Cardiac fibroblast (primary cell): ENCODE measurements around the gene B3GALNT2.
"Not testable (repeated sequence)": the region's sequence is repeated elsewhere in the genome, so short reads cannot be mapped to it uniquely, and the experiment has no call there.

Experiments
- DNase-seq, 2 donors: peaks; one replicate each; pipeline versions ENCODE4 v3.0.0 to v3.0.0-alpha.2; 2010; ENCODE audit warnings: low read depth in 2 of 2
- H3K4me3 ChIP-seq, 2 donors: replicated peaks in 1 of 2; 1 replicate in 1 of 2; 2 replicates in 1 of 2; pipeline ENCODE4 v1.5.1; 2011; ENCODE audit warnings: low read depth in 2 of 2, low read length in 2 of 2, mild to moderate bottlenecking in 2 of 2, moderate library complexity in 1 of 2
- CTCF ChIP-seq: IDR thresholded peaks from one replicate; pipeline ENCODE4 v1.5.1; 2011; ENCODE audit warnings: low read depth, mild to moderate bottlenecking, low read length, inconsistent platforms

B3GALNT2 gene

GRCh38 chr1:235485558-235485957 is 18.7 kb downstream of the B3GALNT2 start:
- DNase-seq = no peak
- no peak for TF ChIP-seq CTCF
- no peak overlapping the region for H3K4me3 ChIP-seq

- no peak for DNase-seq
- TF ChIP-seq CTCF = no peak
- H3K4me3 ChIP-seq = no peak overlapping the region
Measured at GRCh38 chr1:235483090-235483489, 21.2 kb downstream of the B3GALNT2 start.

- H3K4me3 ChIP-seq = no peak overlapping the region
- DNase-seq = peak in 1 of 2 donors; percentile 35
- TF ChIP-seq CTCF = no peak
Measured at GRCh38 chr1:235473806-235474205, 30.4 kb downstream of the B3GALNT2 start.

DNA sequence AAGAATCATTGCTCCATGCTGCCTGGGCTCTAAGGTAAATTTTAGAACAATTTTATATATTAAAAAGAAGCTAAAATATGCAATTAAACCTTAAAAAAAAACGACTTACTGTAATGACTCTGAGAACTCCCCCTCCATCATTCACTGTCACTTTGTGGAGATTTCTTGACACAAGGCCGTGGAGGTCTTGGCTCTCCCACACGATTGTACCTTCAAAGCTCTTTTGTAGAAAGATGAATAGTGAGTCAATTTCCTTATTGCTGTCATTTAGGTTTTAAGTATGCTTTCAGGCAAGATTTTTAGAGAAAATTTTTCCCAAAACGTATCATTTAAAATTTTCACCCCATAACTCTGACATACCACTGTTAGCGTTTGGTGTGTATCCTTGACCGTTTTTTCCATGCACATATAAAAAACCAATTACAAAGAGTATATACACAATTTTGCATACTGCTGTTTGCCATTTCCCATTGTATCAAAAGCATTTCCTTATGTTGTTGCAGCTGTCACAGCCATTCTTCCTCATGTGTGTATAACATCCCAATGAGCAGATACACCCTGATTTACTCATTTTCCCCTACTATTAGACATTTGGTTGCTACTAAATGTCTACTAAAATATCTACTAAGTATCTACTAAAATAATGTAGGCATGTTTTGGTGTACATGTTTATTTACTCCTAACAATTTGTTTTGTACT is 33.4 kb downstream of the B3GALNT2 start:
- DNase-seq = no peak
- TF ChIP-seq CTCF = no peak
- no peak overlapping the region for H3K4me3 ChIP-seq

DNA sequence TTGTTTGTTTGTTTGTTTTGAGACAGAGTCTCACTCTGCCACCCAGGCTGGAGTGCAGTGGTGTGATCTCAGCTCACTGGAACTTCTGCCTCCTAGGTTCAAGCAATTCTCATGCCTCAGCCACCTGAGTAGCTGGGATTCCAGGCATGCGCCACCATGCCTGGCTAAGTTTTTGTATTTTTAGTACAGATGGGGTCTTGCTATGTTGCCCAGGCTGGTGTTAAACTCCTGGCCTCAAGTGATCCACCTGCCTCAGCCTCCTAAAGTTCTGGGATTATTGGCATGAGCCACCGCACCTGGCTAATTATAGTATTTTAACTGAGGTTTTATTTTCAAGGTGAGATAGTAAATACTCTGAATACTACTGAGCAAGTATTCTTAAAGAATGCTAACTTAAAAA is 34.4 kb downstream of the B3GALNT2 start:
- DNase-seq = not testable (repeated sequence)

DNA sequence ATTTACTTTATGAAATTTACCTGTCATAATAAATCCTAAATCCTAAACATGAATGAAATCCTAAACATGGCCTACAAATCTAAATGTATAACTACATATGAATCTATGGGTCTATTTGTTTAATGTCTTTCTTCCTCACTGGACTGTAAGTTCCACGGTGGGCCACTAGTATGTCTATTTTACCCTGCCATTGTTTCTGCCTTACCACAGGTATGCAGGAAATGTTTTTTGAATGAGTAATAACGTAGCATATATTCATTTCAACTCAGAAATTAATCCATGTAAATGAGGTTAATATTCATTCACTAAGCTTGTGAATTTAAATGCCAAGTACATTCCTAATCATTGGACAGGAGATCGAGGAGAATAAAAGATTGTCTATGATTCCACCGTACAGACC is 35.3 kb downstream of the B3GALNT2 start:
- no peak overlapping the region for H3K4me3 ChIP-seq
- peak; percentile 42 to 78 for DNase-seq
- TF ChIP-seq CTCF = peak; percentile 26

More for the DNA sequence above, 34.4 kb downstream of the B3GALNT2 start:
- not testable (repeated sequence) for H3K4me3 ChIP-seq

DNA sequence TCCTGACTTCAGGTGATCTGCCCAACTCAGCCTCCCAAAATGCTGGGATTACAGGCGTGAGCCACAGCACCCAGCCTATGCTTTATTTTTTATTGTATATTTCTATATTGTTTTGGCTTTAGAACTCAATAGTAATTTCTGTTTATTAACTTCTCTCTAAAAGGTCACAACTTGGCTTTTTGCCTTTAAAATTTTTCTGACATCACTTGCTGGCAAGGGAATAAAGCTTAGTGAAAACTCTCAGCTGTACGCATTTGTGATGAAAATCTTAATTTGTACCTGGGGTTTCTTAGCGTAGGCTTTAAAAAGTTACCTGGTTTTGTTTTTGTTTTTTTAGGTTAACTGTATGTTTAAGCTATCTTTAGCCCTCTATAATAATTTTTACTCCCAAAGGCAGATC is 36.2 kb downstream of the B3GALNT2 start:
- H3K4me3 ChIP-seq = no peak overlapping the region
- DNase-seq = peak; percentile 25 to 45
- TF ChIP-seq CTCF = no peak
